Measurements from ENCODE around the gene CEP95. TPM values are rescaled to one million over a fixed set of nuclear protein-coding genes. Genes with fewer than 3 reads are reported as not detected.

CEP95 gene
- total and polyA plus RNA-seq, 8 donors = 15.7 to 115 (median 53.6) TPM

DNA sequence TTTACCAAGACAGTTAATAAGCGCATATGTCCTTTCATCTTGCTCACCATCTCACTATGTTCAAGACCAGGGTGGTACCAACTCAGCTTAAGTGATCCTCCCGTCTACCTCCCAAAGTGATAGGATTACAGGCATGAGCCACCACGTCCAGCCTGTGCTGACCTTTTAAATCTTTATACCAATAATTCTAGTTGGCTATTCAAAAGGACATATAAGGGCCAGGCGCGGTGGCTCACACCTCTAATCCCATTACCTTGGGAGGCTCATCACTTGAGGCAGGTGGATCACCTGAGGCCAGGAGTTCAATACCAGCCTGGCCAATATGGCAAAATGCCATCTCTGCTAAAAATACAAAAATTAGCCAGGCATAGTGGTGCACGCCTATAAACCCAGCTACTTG is 2.4 kb downstream of the CEP95 start:
- no peak for TF ChIP-seq EP300 (IDR thresholded peaks at IDR 0.05)
- TF ChIP-seq, protein P1, sequence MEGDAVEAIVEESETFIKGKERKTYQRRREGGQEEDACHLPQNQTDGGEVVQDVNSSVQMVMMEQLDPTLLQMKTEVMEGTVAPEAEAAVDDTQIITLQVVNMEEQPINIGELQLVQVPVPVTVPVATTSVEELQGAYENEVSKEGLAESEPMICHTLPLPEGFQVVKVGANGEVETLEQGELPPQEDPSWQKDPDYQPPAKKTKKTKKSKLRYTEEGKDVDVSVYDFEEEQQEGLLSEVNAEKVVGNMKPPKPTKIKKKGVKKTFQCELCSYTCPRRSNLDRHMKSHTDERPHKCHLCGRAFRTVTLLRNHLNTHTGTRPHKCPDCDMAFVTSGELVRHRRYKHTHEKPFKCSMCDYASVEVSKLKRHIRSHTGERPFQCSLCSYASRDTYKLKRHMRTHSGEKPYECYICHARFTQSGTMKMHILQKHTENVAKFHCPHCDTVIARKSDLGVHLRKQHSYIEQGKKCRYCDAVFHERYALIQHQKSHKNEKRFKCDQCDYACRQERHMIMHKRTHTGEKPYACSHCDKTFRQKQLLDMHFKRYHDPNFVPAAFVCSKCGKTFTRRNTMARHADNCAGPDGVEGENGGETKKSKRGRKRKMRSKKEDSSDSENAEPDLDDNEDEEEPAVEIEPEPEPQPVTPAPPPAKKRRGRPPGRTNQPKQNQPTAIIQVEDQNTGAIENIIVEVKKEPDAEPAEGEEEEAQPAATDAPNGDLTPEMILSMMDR (IDR thresholded peaks at IDR 0.05) = no peak
- no peak for TF ChIP-seq POLR2AphosphoS5 (IDR thresholded peaks at IDR 0.05)
- TF ChIP-seq POLR2A (IDR thresholded peaks at IDR 0.05) = no peak
- DNase-seq = no peak
- H3K9me3 ChIP-seq = no peaks in the 10 kb centered on the region
- H3K4me1 ChIP-seq = peaks cover 21 to 37% (median 24%) of the 10 kb centered on the region in 4 donors
- H3K4me3 ChIP-seq = no peak overlapping the region
- intact Hi-C loops (cut with DNase I; ENCODE audit: low total_unique reads) = no loop called here
- peaks cover 22 to 60% (median 57%) of the 10 kb centered on the region in 4 donors for H3K36me3 ChIP-seq
- H3K27ac ChIP-seq = no peak overlapping the region
- no peaks in the 10 kb centered on the region for H3K27me3 ChIP-seq
- 85 to 92% (median 89%) methylated on average over 6 of the region's 6 CpGs for WGBS, 5 donors

DNA sequence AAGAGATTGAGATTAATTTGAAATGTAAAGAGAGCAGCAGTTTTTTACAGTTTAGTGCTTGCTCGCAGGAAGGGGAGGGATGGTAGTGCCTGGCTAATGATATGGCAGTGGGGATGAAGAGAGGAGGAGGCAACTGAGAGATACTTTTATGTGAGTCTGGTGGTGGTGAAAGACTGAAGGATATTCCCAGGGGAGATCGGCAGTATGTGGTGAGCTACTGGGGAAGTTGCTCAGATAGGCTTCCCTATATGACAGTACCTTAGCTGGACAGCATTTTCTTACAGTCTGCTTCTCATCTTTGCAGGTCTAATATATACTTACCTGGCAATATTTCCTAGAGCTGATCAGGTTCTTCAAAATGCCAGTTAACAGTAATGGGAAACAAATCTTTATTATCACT is 8.6 kb downstream of the CEP95 start:
- Histone ChIP-seq H3K27me3 (no peaks in the 10 kb centered on the region), H3K27ac (no peak overlapping the region), H3K9me3 (no peaks in the 10 kb centered on the region), H3K4me1 (peaks cover 0 to 8% (median 0%) of the 10 kb centered on the region in 4 donors), H3K4me3 (no peak overlapping the region), H3K36me3 (peaks cover 22 to 100% (median 99%) of the 10 kb centered on the region in 4 donors)
- no peak for DNase-seq
- 82 to 88% (median 86%) methylated on average over 2 of the region's 2 CpGs for WGBS, 5 donors
- TF ChIP-seq, protein P1 (IDR thresholded peaks at IDR 0.05) = no peak
- TF ChIP-seq EP300 (IDR thresholded peaks at IDR 0.05) (no peak), POLR2AphosphoS5 (IDR thresholded peaks at IDR 0.05) (no peak), POLR2A (IDR thresholded peaks at IDR 0.05) (no peak)
- intact Hi-C loops (cut with DNase I; ENCODE audit: low total_unique reads) = no loop called here

DNA sequence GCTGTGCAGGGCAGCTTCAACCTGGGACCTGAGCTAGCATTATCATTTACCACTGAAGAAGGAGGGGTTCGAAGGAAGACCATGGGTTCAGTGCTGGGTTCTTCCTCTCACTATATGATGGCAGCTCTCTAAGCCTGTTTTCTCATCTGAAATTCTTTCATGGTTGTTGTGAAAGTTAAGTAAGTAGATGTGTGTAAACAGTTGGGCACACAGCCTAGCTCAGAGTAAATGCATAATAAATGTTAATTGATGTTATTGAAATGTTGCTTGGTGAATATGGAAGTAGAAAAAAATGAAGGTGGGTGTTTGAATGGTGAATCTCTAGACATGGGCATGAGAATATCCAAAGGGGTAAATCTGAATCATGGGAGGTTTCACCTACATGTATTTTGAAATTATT is 9.1 kb downstream of the CEP95 start:
- peaks cover 18 to 100% (median 99%) of the 10 kb centered on the region in 4 donors for H3K36me3 ChIP-seq
- TF ChIP-seq POLR2A (IDR thresholded peaks at IDR 0.05) (no peak), POLR2AphosphoS5 (IDR thresholded peaks at IDR 0.05) (no peak), EP300 (IDR thresholded peaks at IDR 0.05) (no peak)
- TF ChIP-seq, protein P1 (IDR thresholded peaks at IDR 0.05) = no peak
- H3K27ac ChIP-seq = no peak overlapping the region
- peaks cover 0 to 5% (median 0%) of the 10 kb centered on the region in 4 donors for H3K4me1 ChIP-seq
- H3K4me3 ChIP-seq = no peak overlapping the region
- WGBS, 5 donors = 80 to 98% (median 90%) methylated on average over 1 of the region's 1 CpG
- intact Hi-C loops (cut with DNase I; ENCODE audit: low total_unique reads) = no loop called here
- H3K27me3 ChIP-seq = no peaks in the 10 kb centered on the region
- no peaks in the 10 kb centered on the region for H3K9me3 ChIP-seq
- no peak for DNase-seq

DNA sequence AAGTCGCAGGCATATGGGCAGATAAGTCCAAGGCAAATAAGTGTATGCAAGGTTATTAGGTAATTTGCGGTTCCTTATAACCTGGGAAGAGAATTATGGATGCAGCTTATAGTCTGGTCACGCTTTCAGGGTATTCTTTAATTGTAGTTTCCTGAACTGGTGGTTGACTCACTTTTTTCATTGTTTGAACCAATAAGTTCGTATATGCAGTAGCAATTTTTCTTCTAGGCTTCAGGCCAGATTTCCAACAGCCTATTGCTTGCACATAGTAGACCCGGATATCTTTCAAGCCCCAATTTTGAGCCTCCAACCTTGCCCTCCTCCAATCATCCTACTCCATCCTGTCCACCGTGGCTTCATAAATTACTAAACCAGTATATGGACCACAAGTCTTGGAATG is 12.8 kb downstream of the CEP95 start:
- peaks cover 37 to 100% (median 100%) of the 10 kb centered on the region in 4 donors for H3K36me3 ChIP-seq

More for the DNA sequence above, 12.8 kb downstream of the CEP95 start:
- Histone ChIP-seq H3K4me1 (peaks cover 0 to 5% (median 0%) of the 10 kb centered on the region in 4 donors), H3K4me3 (no peak overlapping the region), H3K27ac (no peak overlapping the region), H3K27me3 (no peaks in the 10 kb centered on the region), H3K9me3 (no peaks in the 10 kb centered on the region)
- DNase-seq = no peak
- TF ChIP-seq POLR2A (IDR thresholded peaks at IDR 0.05) (no peak), EP300 (IDR thresholded peaks at IDR 0.05) (no peak)
- TF ChIP-seq, protein P1 (IDR thresholded peaks at IDR 0.05) = no peak
- WGBS, 5 donors = 87 to 92% (median 90%) methylated on average over 6 of the region's 6 CpGs
- intact Hi-C loops (cut with DNase I; ENCODE audit: low total_unique reads) = no loop called here

All from stomach (tissue), 9 donors.